IMR-90 (cell line): ENCODE measurements around the gene KRTAP5-10. TPM values are rescaled to one million over a fixed set of nuclear protein-coding genes. Genes with fewer than 3 reads are reported as not detected.
"Not testable (repeated sequence)": the region's sequence is repeated elsewhere in the genome, so short reads cannot be mapped to it uniquely, and the experiment has no call there.

ENCODE experiments used
- ATAC-seq: fragments of 200-7000 bp; cut with Tn5 transposase; 2 replicates; pipeline ENCODE4 v1.9.1; 2020; ENCODE audit warnings: low read depth, mild to moderate bottlenecking, moderate library complexity
- BruUV-seq: library from RNA; stranded (reverse); fragments of 400-500 nt; replicated peaks from 2 replicates; lab custom pipeline; 2021; lab: Mats Ljungman, UMichigan
- CTCF ChIA-PET: fragments of 300-600 bp; formaldehyde crosslinking; extraction: SDS; loops from one replicate; lab custom pipeline; 2021; ENCODE audit warnings: antibody characterized with exemption; lab: Yijun Ruan, JAX
- POLR2A ChIA-PET: fragments of 300-600 bp; sonication (Branson Sonifier 250); formaldehyde crosslinking; loops from one replicate; lab custom pipeline; 2022; ENCODE audit warnings: antibody characterized with exemption; ENCODE audit not compliant: unreplicated experiment; lab: Charles Lee
- DNase-seq: peaks from one replicate; pipeline ENCODE4 v3.0.0; 2013
- H2AFZ ChIP-seq: replicated peaks from 2 replicates; pipeline ENCODE3; 2013; ENCODE audit warnings: low read length, mild to moderate bottlenecking; ENCODE audit not compliant: poor library complexity
- H2AK5ac ChIP-seq: 2 replicates; pipeline ENCODE4 v1.6.1; 2013; ENCODE audit warnings: low read depth, low read length, inconsistent platforms
- H2AK9ac ChIP-seq: replicated peaks from 2 replicates; pipeline ENCODE3; 2013; ENCODE audit warnings: mild to moderate bottlenecking, low read depth, low read length, moderate library complexity; ENCODE audit not compliant: poor library complexity
- H2BK120ac ChIP-seq: 2 replicates; pipeline ENCODE4 v1.6.1; 2013; ENCODE audit warnings: low read depth, low read length, inconsistent platforms
- H2BK15ac ChIP-seq: 3 replicates; pipeline ENCODE4 v1.6.1; 2013; ENCODE audit warnings: low read depth, low read length, inconsistent platforms
- H2BK20ac ChIP-seq: 2 replicates; pipeline ENCODE4 v1.6.1; 2013; ENCODE audit warnings: low read depth, mild to moderate bottlenecking, inconsistent platforms, low read length, moderate library complexity
- H2BK5ac ChIP-seq: 2 replicates; pipeline ENCODE4 v1.6.1; 2013; ENCODE audit warnings: mild to moderate bottlenecking, low read depth, low read length, inconsistent platforms; ENCODE audit not compliant: poor library complexity, severe bottlenecking
- H3K14ac ChIP-seq: replicated peaks from 2 replicates; pipeline ENCODE4 v1.6.1; 2013; ENCODE audit warnings: low read depth, low read length, inconsistent platforms
- H3K18ac ChIP-seq: 2 replicates; pipeline ENCODE4 v1.6.1; 2013; ENCODE audit warnings: low read depth, low read length, control low read depth
- H3K23ac ChIP-seq: 2 replicates; pipeline ENCODE4 v1.6.1; 2013; ENCODE audit warnings: low read depth, low read length, inconsistent platforms
- H3K27ac ChIP-seq: 2 replicates; pipeline ENCODE4 v1.5.1; 2013; ENCODE audit warnings: mild to moderate bottlenecking, control low read depth, low read length; ENCODE audit not compliant: insufficient read depth
- H3K27me3 ChIP-seq: 2 replicates; pipeline ENCODE4 v1.6.1; 2013; ENCODE audit warnings: low read length; ENCODE audit not compliant: control insufficient read depth, insufficient read depth
- H3K36me3 ChIP-seq: 2 replicates; pipeline ENCODE4 v1.6.1; 2013; ENCODE audit warnings: low read length, mixed read lengths; ENCODE audit not compliant: control insufficient read depth, insufficient read depth
- H3K4ac ChIP-seq: 2 replicates; pipeline ENCODE4 v1.6.1; 2013; ENCODE audit warnings: low read depth, low read length, inconsistent platforms
- H3K4me1 ChIP-seq: 2 replicates; pipeline ENCODE4 v1.6.1; 2013; ENCODE audit warnings: low read length, mixed read lengths; ENCODE audit not compliant: control insufficient read depth, insufficient read depth
- H3K4me2 ChIP-seq: 2 replicates; pipeline ENCODE4 v1.6.1; 2013; ENCODE audit warnings: low read depth, mild to moderate bottlenecking, control low read depth, low read length, moderate library complexity
- H3K4me3 ChIP-seq: 2 replicates; pipeline ENCODE4 v1.5.1; 2013; ENCODE audit warnings: low read depth, mild to moderate bottlenecking, control low read depth, low read length, moderate library complexity; ENCODE audit not compliant: insufficient read depth
- H3K56ac ChIP-seq: 2 replicates; pipeline ENCODE4 v1.6.1; 2013; ENCODE audit warnings: low read length, inconsistent platforms; ENCODE audit not compliant: insufficient read depth; ENCODE audit errors: extremely low read depth
- H3K79me1 ChIP-seq, 2 experiments: 2 replicates each; pipeline ENCODE4 v1.6.1; 2013; ENCODE audit warnings: low read length in 2 of 2, inconsistent platforms in 1 of 2, low read depth in 1 of 2
- H3K9ac ChIP-seq: 2 replicates; pipeline ENCODE4 v1.6.1; 2013; ENCODE audit warnings: low read depth, low read length, control low read depth
- H3K9me1 ChIP-seq: 2 replicates; pipeline ENCODE4 v1.6.1; 2013; ENCODE audit warnings: low read length, inconsistent platforms; ENCODE audit not compliant: insufficient read depth
- H3K9me3 ChIP-seq: 2 replicates; pipeline ENCODE4 v1.6.1; 2013; ENCODE audit warnings: low read length; ENCODE audit not compliant: control insufficient read depth, insufficient read depth
- H4K20me1 ChIP-seq: 2 replicates; pipeline ENCODE4 v1.6.1; 2013; ENCODE audit warnings: low read length, inconsistent platforms; ENCODE audit not compliant: insufficient read depth
- H4K5ac ChIP-seq: 2 replicates; pipeline ENCODE4 v1.6.1; 2013; ENCODE audit warnings: mild to moderate bottlenecking, low read depth, low read length, control low read depth
- H4K8ac ChIP-seq, 2 experiments: 2 replicates each; pipeline ENCODE4 v1.6.1; 2013; ENCODE audit warnings: low read depth in 2 of 2, low read length in 2 of 2, control low read depth in 1 of 2, inconsistent platforms in 1 of 2
- H4K91ac ChIP-seq: 2 replicates; pipeline ENCODE4 v1.6.1; 2013; ENCODE audit warnings: low read depth, low read length, inconsistent platforms; ENCODE audit not compliant: insufficient read depth
- POLR2A ChIP-seq: IDR thresholded peaks from 2 replicates; pipeline ENCODE4 v1.6.1; 2012; ENCODE audit warnings: mild to moderate bottlenecking, low read depth, low read length
- RFX5 ChIP-seq: IDR thresholded peaks from 2 replicates; pipeline ENCODE4 v1.8.0; 2012; ENCODE audit warnings: low read depth, mild to moderate bottlenecking, low read length, moderate library complexity
- WGBS, 2 experiments: methylation state at CpG; one replicate each; pipeline versions ENCODE4 v1.1.5 to v1.1.7; 2013; ENCODE audit warnings: missing lambda C conversion rate in 2 of 2; ENCODE audit not compliant: insufficient read length in 1 of 2; ENCODE audit errors: extremely low coverage in 2 of 2; 5-methylcytosine and 5-hydroxymethylcytosine counted together
- dilution Hi-C: fragments of 300-500 bp; cut with HindIII; formaldehyde crosslinking; loops from one replicate; pipeline ENCODE4 v1.14.3; 2018; ENCODE audit warnings: low sequenced_read_pairs; ENCODE audit not compliant: unreplicated experiment
- in situ Hi-C: fragments of 300-500 bp; cut with MboI; formaldehyde crosslinking; loops from 3 replicates; pipeline ENCODE4 v1.14.3; 2019; ENCODE audit warnings: low sequenced_read_pairs, inconsistent platforms, mixed read lengths
- intact Hi-C: fragments of 100-400 bp; cut with micrococcal nuclease; formaldehyde crosslinking; loops from 2 replicates; pipeline ENCODE4 v1.10.0; 2022
- polyA plus RNA-seq, 3 experiments: library from polyadenylated mRNA; depleted of rRNA; stranded (reverse); fragments of >200 nt; gene quantifications; 2 replicates each; pipeline ENCODE4 v1.2.3, GENCODE V29; 2012; ENCODE audit warnings: low replicate concordance in 1 of 3
- total RNA-seq: library from RNA; depleted of rRNA; stranded (reverse); fragments of >200 nt; gene quantifications from 2 replicates; pipeline ENCODE4 v1.2.3, GENCODE V29; 2012

Gene KRTAP5-10
- total and polyA plus RNA-seq, 2 of the 4 experiments (the other 2 are of a cell fraction), result not detected

DNA sequence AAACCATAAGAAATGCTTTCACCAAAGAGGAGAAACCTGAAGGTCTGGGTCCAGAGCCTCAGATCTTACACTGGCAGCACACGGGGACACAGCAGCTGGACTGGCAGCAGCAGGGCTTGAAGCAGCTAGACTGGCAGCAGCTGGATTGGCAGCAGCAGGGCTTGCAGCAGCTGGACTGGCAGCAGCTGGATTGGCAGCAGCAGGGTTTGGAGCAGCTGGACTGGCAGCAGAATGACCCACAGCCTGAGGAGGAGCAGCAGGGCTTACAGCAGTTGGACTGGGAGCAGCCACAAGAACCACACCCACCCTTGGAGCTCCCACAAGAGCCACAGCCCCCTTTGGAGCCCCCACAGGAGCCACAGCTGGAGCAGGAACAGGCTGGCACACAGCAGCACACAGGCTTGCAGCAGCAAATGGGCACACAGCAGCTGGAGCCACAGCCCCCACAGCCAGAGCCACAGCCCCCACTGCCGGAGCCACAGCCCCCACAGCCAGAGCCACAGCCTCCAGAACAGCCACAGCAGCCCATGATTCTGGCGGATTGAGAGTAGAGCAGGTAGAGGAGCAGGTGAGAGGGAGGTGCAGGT lies 17.0 kb downstream of the KRTAP5-10 start, which contains the start of gene KRTAP5-11:
KRTAP5-11 (minus strand) TSS at position 567 of the 587 bp plus-strand sequence; CDS start at position 529, 38 bp downstream.
- WGBS, 2 experiments, result 29% methylated on average over 1 of the region's 3 CpGs; no CpG with 5 or more reads in 1 of the 2 experiments
- CTCF ChIA-PET, result no interaction called here
- H2BK120ac ChIP-seq, result no peak within 1 kb of the TSS

DNA sequence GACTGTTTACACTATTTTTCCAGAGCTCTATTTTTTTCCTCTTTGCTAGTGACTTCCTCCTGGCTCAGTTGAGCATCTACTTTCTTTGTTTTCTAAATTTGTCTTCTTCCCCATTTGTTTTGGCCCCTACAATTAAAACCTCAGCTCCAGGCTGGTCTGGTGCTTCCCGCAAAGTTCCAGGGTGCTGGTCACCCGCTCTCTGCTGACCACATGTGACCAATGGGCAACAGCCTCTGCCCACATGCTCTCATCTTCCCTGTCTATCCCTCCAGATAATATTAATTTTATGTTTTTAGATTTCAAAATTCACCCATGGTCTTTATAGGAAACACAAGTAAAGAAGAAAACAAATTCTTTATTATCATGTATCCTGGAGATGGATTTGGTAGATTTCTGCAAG lies 17.6 kb downstream of the KRTAP5-10 start:
- H2AK9ac ChIP-seq, intact Hi-C loops, H3K56ac ChIP-seq, H3K9ac ChIP-seq, H2BK120ac ChIP-seq, H4K5ac ChIP-seq, H3K4me1 ChIP-seq, H4K8ac ChIP-seq, H3K36me3 ChIP-seq, H3K27ac ChIP-seq, H3K4ac ChIP-seq, H2AFZ ChIP-seq, H4K20me1 ChIP-seq, H3K14ac ChIP-seq, H3K9me3 ChIP-seq, H2BK5ac ChIP-seq, H3K9me1 ChIP-seq, H3K4me3 ChIP-seq, H3K4me2 ChIP-seq, CTCF ChIA-PET, DNase-seq, H3K27me3 ChIP-seq, POLR2A ChIA-PET, H3K23ac ChIP-seq, H3K79me1 ChIP-seq, H3K18ac ChIP-seq, in situ Hi-C loops, BruUV-seq, H2BK20ac ChIP-seq, H4K91ac ChIP-seq, ATAC-seq, H2BK15ac ChIP-seq, H2AK5ac ChIP-seq, dilution Hi-C loops: not testable (repeated sequence)
- no CpG with 5 or more reads among the region's 2 CpGs for WGBS, 2 experiments

More for the DNA sequence above, 17.0 kb downstream of the KRTAP5-10 start, which contains the start of gene KRTAP5-11:
- no peak within 1 kb of the TSS for H3K9ac ChIP-seq
- H2BK5ac ChIP-seq, result no peak within 1 kb of the TSS
- no peaks in the 10 kb centered on the region for H3K9me3 ChIP-seq
- no peak within 1 kb of the TSS for H2AK5ac ChIP-seq
- no TSS peak for BruUV-seq
- H3K36me3 ChIP-seq, result no peaks in the 10 kb centered on the region
- no peak within 1 kb of the TSS for H3K4me3 ChIP-seq
- no peaks in the 10 kb centered on the region for H3K4me1 ChIP-seq
- H4K20me1 ChIP-seq, result no peaks in the 10 kb centered on the region
- H4K91ac ChIP-seq, result no peak within 1 kb of the TSS
- H4K8ac ChIP-seq, result no peak within 1 kb of the TSS
- H3K9me1 ChIP-seq, result no peaks in the 10 kb centered on the region
- no peak within 1 kb of the TSS for H3K4ac ChIP-seq
- H2BK15ac ChIP-seq, result no peak within 1 kb of the TSS
- H4K5ac ChIP-seq, result no peak within 1 kb of the TSS
- intact Hi-C loops, result no loop called here
- H2AFZ ChIP-seq, result no peak within 1 kb of the TSS
- H2BK20ac ChIP-seq, result no peak within 1 kb of the TSS
- H3K4me2 ChIP-seq, result no peak within 1 kb of the TSS
- H3K56ac ChIP-seq, result no peak within 1 kb of the TSS
- TF ChIP-seq POLR2A, result no peak
- TF ChIP-seq RFX5, result no peak
- dilution Hi-C loops, result no loop called here
- in situ Hi-C loops, result no loop called here
- ATAC-seq (no peak), DNase-seq (no peak)
- no peak within 1 kb of the TSS for H2AK9ac ChIP-seq
- peaks cover 10% of the 10 kb centered on the region for H3K27me3 ChIP-seq
- POLR2A ChIA-PET, result no interaction called here
- no peak within 1 kb of the TSS for H3K18ac ChIP-seq
- H3K79me1 ChIP-seq, result no peaks in the 10 kb centered on the region
- H3K27ac ChIP-seq, result no peak within 1 kb of the TSS
- no peak within 1 kb of the TSS for H3K23ac ChIP-seq
- H3K14ac ChIP-seq, result no peak within 1 kb of the TSS
